ENCODE measurements around the gene SPAG4.

GRCh38 chr20:35621560-35621946 is 5.9 kb downstream of the SPAG4 start:
- no peak for TF ChIP-seq CTCF (IDR thresholded peaks at IDR 0.05)
- TF ChIP-seq POLR2A (IDR thresholded peaks at IDR 0.05) = no peak
